Naive B cell (primary cell): Measurements from ENCODE around the gene BRIP1. TPM values are rescaled to one million over a fixed set of nuclear protein-coding genes. Genes with fewer than 3 reads are reported as not detected.
"Not testable (repeated sequence)": the region's sequence is repeated elsewhere in the genome, so short reads cannot be mapped to it uniquely, and the experiment has no call there.

ENCODE experiments used
- ATAC-seq, 2 donors: fragments of 150-1000 bp; cut with Tn5 transposase; 2 replicates each; pipeline ENCODE4 v1.10.0; 2021; ENCODE audit warnings: low read depth in 2 of 2, mild to moderate bottlenecking in 2 of 2, moderate library complexity in 2 of 2
- DNase-seq: peaks from one replicate; pipeline ENCODE4 v3.0.0; 2022
- H3K27ac Mint-ChIP-seq, 6 donors: one replicate each; pipeline ENCODE4 v1.8.0; 2020 to 2022; ENCODE audit warnings: mild to moderate bottlenecking in 6 of 6, mixed read lengths in 6 of 6, moderate library complexity in 5 of 6, inconsistent platforms in 2 of 6
- H3K27me3 Mint-ChIP-seq, 3 donors: one replicate each; pipeline ENCODE4 v1.8.0; 2021 to 2022; ENCODE audit warnings: mixed read lengths in 3 of 3, mild to moderate bottlenecking in 1 of 3
- H3K36me3 Mint-ChIP-seq, 2 donors: one replicate each; pipeline ENCODE4 v1.8.0; 2020 to 2022; ENCODE audit warnings: mixed read lengths in 2 of 2, inconsistent platforms in 1 of 2, mild to moderate bottlenecking in 1 of 2
- H3K4me1 Mint-ChIP-seq, 3 donors: one replicate each; pipeline ENCODE4 v1.8.0; 2020 to 2022; ENCODE audit warnings: mixed read lengths in 3 of 3, inconsistent platforms in 1 of 3, mild to moderate bottlenecking in 1 of 3, moderate library complexity in 1 of 3
- H3K4me3 Mint-ChIP-seq, 8 donors: one replicate each; pipeline ENCODE4 v1.8.0; 2020 to 2022; ENCODE audit warnings: mild to moderate bottlenecking in 8 of 8, mixed read lengths in 8 of 8, moderate library complexity in 8 of 8, inconsistent platforms in 2 of 8
- H3K9me3 Mint-ChIP-seq, 7 donors: one replicate each; pipeline ENCODE4 v1.8.0; 2020 to 2022; ENCODE audit warnings: mixed read lengths in 7 of 7, mild to moderate bottlenecking in 5 of 7, inconsistent platforms in 2 of 7, moderate library complexity in 1 of 7
- polyA plus RNA-seq, 6 donors: library from polyadenylated mRNA; unstranded; fragments of 300-500 nt; fragmentation: Illumina TruSeq; gene quantifications; one replicate each; pipeline ENCODE4 v1.2.3, GENCODE V29; 2021; ENCODE audit warnings: low read depth in 6 of 6

Gene BRIP1
- polyA plus RNA-seq, 6 donors from 2014 or later, result 0.29 to 1.1 (median 0.44) TPM; not detected in 1

DNA sequence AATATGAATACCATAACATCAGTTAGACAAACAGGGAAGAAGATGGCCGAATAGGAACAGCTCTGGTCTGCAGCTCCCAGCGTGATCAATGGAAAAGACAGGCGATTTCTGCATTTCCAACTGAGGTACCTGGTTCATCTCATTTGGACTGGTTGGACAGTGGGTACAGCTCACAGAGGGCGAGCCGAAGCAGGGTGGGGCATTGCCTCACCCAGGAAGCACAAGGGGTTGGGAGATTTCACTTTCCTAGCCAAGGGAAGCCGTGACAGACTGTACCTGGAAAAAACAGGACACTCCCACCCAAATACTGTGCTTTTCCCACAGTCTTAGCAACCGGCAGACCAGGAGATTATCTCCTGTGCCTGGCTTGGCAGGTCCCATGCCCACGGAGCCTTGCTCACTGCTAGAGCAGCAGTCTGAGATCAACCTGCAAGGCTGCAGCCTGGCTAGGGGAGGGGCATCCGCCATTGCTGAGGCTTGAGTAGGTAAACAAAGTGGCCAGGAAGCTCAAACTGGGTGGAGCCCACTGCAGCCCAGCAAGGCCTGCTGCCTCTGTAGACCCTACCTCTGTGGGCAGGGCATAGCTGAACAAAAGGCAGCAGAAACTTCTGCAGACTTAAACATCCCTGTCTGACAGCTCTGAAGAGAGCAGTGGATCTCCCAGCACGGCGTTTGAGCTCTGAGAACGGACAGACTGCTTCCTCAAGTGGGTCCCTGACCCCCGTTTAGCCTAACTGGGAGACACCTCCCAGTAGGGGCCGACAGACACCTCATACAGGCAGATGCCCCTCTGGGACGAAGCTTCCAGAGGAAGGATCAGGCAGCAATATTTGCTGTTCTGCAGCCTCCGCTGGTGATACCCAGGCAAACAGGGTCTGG, 190.1 kb downstream of the BRIP1 start:
- H3K9me3 Mint-ChIP-seq, H3K4me3 Mint-ChIP-seq, H3K4me1 Mint-ChIP-seq, ATAC-seq, H3K27me3 Mint-ChIP-seq, H3K27ac Mint-ChIP-seq, H3K36me3 Mint-ChIP-seq, DNase-seq: not testable (repeated sequence)

DNA sequence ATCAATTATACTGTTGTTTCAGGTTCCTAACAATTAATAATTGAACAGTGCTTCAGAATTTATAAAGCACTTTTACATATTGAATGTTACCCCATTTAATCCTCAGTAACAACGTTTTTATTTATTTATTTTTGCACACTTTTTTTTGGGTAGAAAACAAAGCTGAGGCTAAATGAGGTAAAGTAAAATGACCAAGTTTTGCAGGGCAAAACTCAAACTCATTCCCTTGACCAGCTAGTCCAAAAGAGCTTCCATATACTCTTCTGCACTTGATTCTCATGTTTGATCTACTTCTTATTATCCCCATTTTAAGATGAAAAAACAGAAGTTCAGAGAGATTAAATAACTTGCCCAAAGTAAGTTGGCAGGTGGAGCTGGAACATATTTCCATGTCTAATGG, 191.2 kb downstream of the BRIP1 start:
- ATAC-seq (no peak), DNase-seq (no peak)
- Mint-ChIP-seq H3K36me3 (peaks cover 0 to 8% of the 10 kb centered on the region in 2 donors), H3K27me3 (peaks cover 0 to 5% (median 4%) of the 10 kb centered on the region in 3 donors), H3K4me1 (no peaks in the 10 kb centered on the region), H3K4me3 (no peak overlapping the region), H3K9me3 (peaks cover 0 to 4% (median 0%) of the 10 kb centered on the region in 7 donors), H3K27ac (no peak overlapping the region)

DNA sequence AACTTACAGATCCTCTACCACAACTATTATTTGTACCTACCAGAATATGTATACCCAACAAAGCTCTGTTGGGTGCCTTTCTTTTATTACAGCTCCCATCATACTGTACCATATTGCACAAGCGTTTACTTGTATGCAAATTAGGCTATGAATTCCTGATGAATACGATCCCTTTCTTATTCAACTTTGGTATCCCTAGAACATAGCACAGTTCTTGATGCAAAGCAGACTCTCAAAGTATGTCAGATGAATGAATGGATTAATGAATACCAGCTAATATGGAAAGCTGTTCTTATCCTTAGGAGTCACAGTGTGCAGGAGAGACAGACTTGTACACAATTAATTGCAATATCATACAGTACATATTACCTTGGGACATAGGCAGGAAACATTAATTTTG, 192.6 kb downstream of the BRIP1 start:
- Mint-ChIP-seq H3K36me3 (peaks cover 0 to 8% of the 10 kb centered on the region in 2 donors), H3K4me1 (no peaks in the 10 kb centered on the region), H3K4me3 (no peak overlapping the region), H3K9me3 (peaks cover 0 to 9% (median 2%) of the 10 kb centered on the region in 7 donors), H3K27me3 (peaks cover 4 to 5% (median 5%) of the 10 kb centered on the region in 3 donors), H3K27ac (no peak overlapping the region)
- DNase-seq (no peak), ATAC-seq (no peak)

DNA sequence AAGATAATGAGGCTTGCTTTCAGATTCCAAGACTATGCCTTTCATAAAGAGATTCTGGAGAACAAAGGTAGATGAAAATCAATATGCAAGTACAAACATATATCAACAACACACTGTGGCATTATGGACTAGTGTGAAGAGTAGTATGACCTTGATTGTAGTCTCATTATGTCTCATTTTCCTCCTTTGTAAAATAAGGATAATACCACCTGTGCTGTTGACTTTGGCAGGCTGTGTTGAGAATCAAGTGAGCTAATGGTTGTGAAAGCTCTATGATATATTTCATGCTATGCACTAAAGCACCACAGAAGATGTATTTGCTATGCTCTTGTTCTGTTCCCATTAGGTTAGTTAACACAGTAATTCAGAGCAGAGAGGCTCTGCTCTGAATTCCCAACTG, 193.8 kb downstream of the BRIP1 start:
- H3K27me3 Mint-ChIP-seq, result peaks cover 4 to 5% (median 5%) of the 10 kb centered on the region in 3 donors
- H3K4me1 Mint-ChIP-seq, result no peaks in the 10 kb centered on the region
- ATAC-seq, result no peak
- H3K27ac Mint-ChIP-seq, result no peak overlapping the region
- H3K4me3 Mint-ChIP-seq, result no peak overlapping the region
- peaks cover 0 to 7% of the 10 kb centered on the region in 2 donors for H3K36me3 Mint-ChIP-seq
- peaks cover 0 to 11% (median 2%) of the 10 kb centered on the region in 7 donors for H3K9me3 Mint-ChIP-seq
- no peak for DNase-seq

DNA sequence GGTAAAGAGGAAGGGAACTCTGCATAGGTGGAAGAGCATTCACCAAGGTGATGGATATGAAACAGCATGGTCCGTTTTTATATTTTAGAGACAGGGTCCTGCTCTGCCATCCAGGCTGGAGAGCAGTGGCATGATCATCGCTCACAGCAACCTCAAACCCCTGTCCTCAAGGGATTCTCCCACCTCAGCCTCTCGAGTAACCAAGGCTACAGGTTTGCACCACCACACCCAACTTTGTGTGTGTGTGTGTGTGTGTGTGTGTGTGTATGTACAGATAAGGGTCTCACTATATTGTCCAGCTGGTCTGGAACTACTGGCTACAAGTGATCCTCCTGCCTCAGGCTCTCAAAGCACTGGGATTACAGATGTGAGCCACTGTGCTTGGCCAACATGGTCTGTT, 194.8 kb downstream of the BRIP1 start:
- ATAC-seq (no peak), DNase-seq (no peak)
- peaks cover 0 to 5% (median 4%) of the 10 kb centered on the region in 3 donors for H3K27me3 Mint-ChIP-seq
- H3K9me3 Mint-ChIP-seq, result peaks cover 0 to 11% (median 2%) of the 10 kb centered on the region in 7 donors
- H3K27ac Mint-ChIP-seq, result peak overlapping the region in 1 of 6 donors; percentile 27
- no peaks in the 10 kb centered on the region for H3K4me1 Mint-ChIP-seq
- H3K36me3 Mint-ChIP-seq, result no peaks in the 10 kb centered on the region
- H3K4me3 Mint-ChIP-seq, result no peak overlapping the region

DNA sequence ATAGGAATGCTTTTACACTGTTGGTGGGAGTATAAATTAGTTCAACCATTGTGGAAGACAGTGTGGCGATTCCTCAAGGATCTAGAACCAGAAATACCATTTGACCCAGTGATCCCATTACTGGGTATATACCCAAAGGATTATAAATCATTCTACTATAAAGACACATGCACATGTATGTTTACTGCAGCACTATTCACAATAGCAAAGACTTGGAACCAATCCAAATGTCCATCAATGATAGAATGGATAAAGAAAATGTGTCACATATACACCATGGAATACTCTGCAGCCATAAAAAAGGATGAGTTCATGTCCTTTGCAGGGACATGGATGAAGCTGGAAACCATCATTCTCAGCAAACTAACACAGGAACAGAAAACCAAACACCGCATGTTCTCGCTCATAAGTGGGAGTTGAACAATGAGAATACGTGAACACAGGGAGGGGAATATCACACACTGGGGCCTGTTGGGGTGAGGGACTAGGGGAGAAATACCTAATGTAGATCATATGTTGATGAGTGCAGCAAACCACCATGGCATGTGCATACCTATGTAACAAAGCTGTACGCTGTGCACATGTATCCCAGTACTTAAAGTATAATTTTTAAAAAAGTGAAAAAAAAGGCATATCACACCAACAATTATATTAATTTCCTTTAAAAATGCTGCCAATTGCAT, 196.8 kb downstream of the BRIP1 start:
- H3K4me1 Mint-ChIP-seq, H3K36me3 Mint-ChIP-seq, H3K4me3 Mint-ChIP-seq, ATAC-seq, DNase-seq, H3K27ac Mint-ChIP-seq: not testable (repeated sequence)
- H3K27me3 Mint-ChIP-seq, result peaks cover 9 to 16% (median 11%) of the 10 kb centered on the region in 3 donors
- H3K9me3 Mint-ChIP-seq, result peaks cover 0 to 11% (median 2%) of the 10 kb centered on the region in 7 donors

DNA sequence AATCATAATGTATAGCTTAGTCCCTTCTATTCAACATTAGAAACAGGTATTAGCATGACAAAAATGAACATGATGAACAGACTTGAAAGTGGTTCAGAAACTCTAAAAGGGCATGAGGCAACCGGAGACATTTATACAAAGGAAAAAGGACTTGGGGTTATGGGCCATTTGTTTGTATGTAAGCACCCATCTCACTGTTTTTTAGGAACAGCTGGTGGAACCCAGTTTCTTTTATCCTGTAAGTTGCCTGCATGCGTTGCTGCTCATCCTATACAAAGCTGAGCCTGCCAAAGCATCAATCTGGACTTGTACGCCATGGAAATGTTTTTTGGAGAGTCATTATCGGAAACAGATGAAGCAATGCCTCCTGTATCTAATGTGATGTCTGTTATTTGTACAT, 200.0 kb downstream of the BRIP1 start:
- Mint-ChIP-seq H3K9me3 (peaks cover 0 to 11% (median 2%) of the 10 kb centered on the region in 7 donors), H3K36me3 (no peaks in the 10 kb centered on the region)
- ATAC-seq, result no peak

DNA sequence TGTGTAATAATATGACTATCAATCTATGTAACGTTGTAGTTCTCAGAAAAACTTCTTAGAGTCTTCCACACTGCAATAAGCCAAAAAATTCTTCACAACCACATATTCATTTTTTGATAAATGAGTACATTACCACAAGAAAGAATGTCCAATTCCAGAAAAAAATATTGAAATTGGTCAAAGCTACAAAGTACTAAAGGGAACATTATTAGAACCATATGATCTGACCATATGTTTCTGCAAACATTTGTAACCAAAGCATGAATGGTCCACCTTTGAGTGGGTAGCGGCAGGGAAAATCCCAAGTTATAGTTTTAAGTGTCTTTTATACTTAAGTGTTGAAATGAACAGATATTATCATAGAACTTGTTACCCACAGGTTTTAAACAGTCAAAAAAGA, 200.6 kb downstream of the BRIP1 start:
- no peak overlapping the region for H3K4me3 Mint-ChIP-seq
- no peak for DNase-seq
- H3K27me3 Mint-ChIP-seq, result peaks cover 5 to 16% (median 11%) of the 10 kb centered on the region in 3 donors
- no peaks in the 10 kb centered on the region for H3K36me3 Mint-ChIP-seq
- H3K9me3 Mint-ChIP-seq, result peaks cover 0 to 11% (median 2%) of the 10 kb centered on the region in 7 donors
- ATAC-seq, result no peak
- H3K4me1 Mint-ChIP-seq, result no peaks in the 10 kb centered on the region
- no peak overlapping the region for H3K27ac Mint-ChIP-seq

More for the DNA sequence above, 200.0 kb downstream of the BRIP1 start:
- Mint-ChIP-seq H3K27me3 (peaks cover 5 to 16% (median 11%) of the 10 kb centered on the region in 3 donors), H3K4me1 (no peaks in the 10 kb centered on the region), H3K27ac (no peak overlapping the region), H3K4me3 (no peak overlapping the region)
- no peak for DNase-seq

- Mint-ChIP-seq H3K4me3 (no peak overlapping the region), H3K4me1 (no peaks in the 10 kb centered on the region), H3K9me3 (peaks cover 0 to 11% (median 2%) of the 10 kb centered on the region in 7 donors), H3K27me3 (peaks cover 5 to 16% (median 11%) of the 10 kb centered on the region in 3 donors), H3K36me3 (no peaks in the 10 kb centered on the region), H3K27ac (no peak overlapping the region)
- ATAC-seq (no peak), DNase-seq (no peak)
These were observed 201.1 kb downstream of the BRIP1 start for GRCh38 chr17:61662186-61662585.

GRCh38 chr17:61660746-61661485, 202.4 kb downstream of the BRIP1 start:
- Mint-ChIP-seq H3K36me3 (no peaks in the 10 kb centered on the region), H3K4me1 (no peaks in the 10 kb centered on the region), H3K4me3 (no peak overlapping the region), H3K27ac (no peak overlapping the region), H3K9me3 (peaks cover 0 to 6% (median 0%) of the 10 kb centered on the region in 7 donors), H3K27me3 (peaks cover 5 to 11% (median 11%) of the 10 kb centered on the region in 3 donors)
- no peak for ATAC-seq
- no peak for DNase-seq

DNA sequence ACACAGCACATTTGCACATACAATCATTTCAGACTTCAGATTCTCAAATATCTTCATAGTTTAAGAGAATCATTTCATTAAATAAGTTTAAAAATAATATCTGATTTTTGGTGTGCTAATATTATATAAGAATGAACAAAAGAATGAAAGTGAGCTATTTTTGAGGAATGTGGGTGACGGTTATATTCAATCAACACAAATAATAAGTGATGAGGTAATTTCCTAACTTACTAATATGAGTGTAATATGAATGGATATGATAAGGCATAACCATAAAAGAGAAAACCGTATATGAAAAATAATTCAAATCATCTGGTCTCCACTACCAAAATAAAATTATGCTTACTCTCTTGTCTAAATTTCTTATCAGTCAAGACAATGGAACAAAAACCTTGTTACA, 203.9 kb downstream of the BRIP1 start:
- peaks cover 5 to 11% (median 11%) of the 10 kb centered on the region in 3 donors for H3K27me3 Mint-ChIP-seq
- no peak for DNase-seq
- H3K9me3 Mint-ChIP-seq, result peaks cover 0 to 5% (median 0%) of the 10 kb centered on the region in 7 donors
- H3K36me3 Mint-ChIP-seq, result no peaks in the 10 kb centered on the region
- no peak for ATAC-seq
- H3K4me3 Mint-ChIP-seq, result no peak overlapping the region
- H3K27ac Mint-ChIP-seq, result no peak overlapping the region
- H3K4me1 Mint-ChIP-seq, result no peaks in the 10 kb centered on the region

DNA sequence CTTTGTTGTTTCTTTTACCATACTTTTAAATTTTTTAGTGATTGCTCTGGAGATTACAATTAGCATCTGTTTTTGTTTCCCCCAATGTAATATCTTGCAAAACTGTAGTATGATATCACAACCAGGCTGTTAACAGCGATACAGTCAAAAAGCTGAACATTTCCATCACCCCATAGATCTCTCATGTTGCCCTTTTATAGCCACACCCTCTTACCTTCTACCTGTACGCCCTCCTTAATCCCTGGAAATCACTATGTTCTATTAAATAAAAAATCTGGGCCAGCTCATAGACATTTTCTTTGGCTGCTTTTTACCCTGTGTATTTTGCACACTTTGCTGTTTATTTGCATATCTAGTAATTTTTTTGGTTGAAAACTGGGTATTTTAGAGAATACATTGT, 205.1 kb downstream of the BRIP1 start:
- DNase-seq (no peak), ATAC-seq (no peak)
- Mint-ChIP-seq H3K27me3 (peaks cover 3 to 11% (median 11%) of the 10 kb centered on the region in 3 donors), H3K4me3 (no peak overlapping the region), H3K36me3 (peaks cover 4 to 6% of the 10 kb centered on the region in 2 donors), H3K27ac (peak overlapping the region in 2 of 6 donors; percentile 0 to 48), H3K9me3 (peaks cover 5 to 12% (median 8%) of the 10 kb centered on the region in 7 donors), H3K4me1 (no peaks in the 10 kb centered on the region)

DNA sequence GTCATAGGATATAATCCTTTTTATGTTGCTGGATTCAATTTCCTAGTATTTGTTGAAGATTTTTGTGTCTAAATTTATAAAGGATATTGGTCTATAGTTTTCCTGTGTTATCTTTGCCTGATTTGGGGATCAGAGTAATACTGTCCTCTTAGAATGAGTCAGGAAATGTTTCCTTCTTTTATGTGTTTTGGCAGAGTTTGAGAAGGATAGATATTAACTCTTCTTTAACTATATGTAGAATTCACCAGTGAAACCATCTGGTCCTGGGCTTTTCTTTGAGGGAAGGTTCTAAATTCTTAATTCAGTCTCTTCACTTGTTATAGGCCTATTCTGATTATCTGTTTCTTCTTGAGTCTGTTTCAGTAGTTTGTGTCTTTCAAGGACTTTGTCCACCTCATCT, 206.0 kb downstream of the BRIP1 start:
- Mint-ChIP-seq H3K4me3 (no peak overlapping the region), H3K36me3 (peaks cover 6 to 10% of the 10 kb centered on the region in 2 donors)

More for the DNA sequence above, 206.0 kb downstream of the BRIP1 start:
- no peak for DNase-seq
- H3K9me3 Mint-ChIP-seq, result peaks cover 6 to 17% (median 13%) of the 10 kb centered on the region in 7 donors
- ATAC-seq, result no peak
- H3K27me3 Mint-ChIP-seq, result peaks cover 0 to 5% (median 4%) of the 10 kb centered on the region in 3 donors
- H3K4me1 Mint-ChIP-seq, result no peaks in the 10 kb centered on the region
- peak overlapping the region in 1 of 6 donors; percentile 16 for H3K27ac Mint-ChIP-seq
